Measurements from ENCODE around the gene VPS45.

Gene VPS45

DNA sequence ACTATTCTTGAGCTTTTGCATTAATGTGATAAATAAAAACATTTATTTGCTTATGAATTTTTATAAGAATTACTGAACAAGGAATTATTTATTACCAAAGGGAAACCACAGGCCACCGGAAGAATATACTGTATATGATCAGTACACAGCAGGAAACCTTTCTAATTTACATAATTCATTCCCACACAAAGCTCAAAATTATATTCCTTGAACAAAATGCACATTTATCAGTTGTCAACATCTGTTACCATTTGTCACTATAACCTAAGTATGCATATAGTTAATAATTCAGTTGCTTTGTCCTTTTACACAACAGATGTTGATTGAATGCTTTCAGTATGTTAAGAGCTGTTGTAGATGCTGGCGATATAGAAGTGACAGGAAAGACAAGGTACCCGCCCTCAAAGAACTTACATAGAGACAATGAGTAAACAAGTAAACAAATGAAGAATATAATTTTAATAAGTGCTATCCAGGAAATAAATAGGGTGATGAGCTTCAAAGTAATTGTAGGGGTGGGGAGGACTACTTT lies 27.2 kb downstream of the VPS45 start:
- TF ChIP-seq, protein P1, sequence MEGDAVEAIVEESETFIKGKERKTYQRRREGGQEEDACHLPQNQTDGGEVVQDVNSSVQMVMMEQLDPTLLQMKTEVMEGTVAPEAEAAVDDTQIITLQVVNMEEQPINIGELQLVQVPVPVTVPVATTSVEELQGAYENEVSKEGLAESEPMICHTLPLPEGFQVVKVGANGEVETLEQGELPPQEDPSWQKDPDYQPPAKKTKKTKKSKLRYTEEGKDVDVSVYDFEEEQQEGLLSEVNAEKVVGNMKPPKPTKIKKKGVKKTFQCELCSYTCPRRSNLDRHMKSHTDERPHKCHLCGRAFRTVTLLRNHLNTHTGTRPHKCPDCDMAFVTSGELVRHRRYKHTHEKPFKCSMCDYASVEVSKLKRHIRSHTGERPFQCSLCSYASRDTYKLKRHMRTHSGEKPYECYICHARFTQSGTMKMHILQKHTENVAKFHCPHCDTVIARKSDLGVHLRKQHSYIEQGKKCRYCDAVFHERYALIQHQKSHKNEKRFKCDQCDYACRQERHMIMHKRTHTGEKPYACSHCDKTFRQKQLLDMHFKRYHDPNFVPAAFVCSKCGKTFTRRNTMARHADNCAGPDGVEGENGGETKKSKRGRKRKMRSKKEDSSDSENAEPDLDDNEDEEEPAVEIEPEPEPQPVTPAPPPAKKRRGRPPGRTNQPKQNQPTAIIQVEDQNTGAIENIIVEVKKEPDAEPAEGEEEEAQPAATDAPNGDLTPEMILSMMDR (conservative IDR thresholded peaks at IDR 0.05; ENCODE audit: control insufficient read depth, insufficient read depth, low read depth, low read length), result no peak

DNA sequence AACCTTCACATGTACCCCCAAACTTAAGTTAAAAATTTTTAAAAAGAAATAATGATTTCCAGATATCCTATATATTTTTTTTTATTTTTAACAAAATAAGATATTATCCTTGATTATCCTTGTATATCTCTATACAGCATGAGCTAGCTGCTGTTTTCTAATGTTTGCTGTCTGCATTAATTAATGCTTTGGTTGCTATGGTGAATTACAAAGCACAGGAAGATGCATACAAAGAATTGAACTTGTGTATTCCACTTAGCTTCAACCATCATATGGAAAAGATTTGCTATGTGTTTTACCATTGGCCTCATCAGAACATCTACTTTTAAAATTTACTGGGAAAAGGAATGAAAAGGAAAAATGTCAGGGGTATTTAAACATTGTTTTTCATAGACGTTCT lies 35.4 kb downstream of the VPS45 start:
- TF ChIP-seq, protein P1 (conservative IDR thresholded peaks at IDR 0.05; ENCODE audit: control insufficient read depth, insufficient read depth, low read depth, low read length), result no peak
- H3K4me3 ChIP-seq (ENCODE audit: control insufficient read depth, low read depth, low read length), result no peak overlapping the region
- DNase-seq (ENCODE audit: low read depth), result no peak

More for the DNA sequence above, 27.2 kb downstream of the VPS45 start:
- DNase-seq (ENCODE audit: low read depth), result no peak
- H3K4me3 ChIP-seq (ENCODE audit: control insufficient read depth, low read depth, low read length), result no peak overlapping the region

DNA sequence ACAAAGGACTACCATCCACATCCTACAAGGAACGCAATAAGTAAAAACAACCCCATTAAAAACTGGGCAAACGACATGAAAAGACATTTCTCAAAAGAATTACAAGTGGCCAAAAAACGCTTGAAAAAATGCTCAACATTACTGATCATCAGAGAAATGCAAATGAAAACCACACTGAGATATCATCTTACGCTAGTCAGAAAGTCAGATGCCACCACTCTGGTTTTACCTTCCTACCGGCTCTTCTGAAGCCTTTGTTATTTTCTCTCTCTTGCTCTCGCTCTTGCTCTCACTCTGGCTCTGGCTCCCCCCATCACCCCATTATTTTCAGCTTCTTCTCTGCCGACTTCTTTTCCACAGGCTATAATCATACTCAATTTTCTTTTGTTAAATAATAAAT lies 38.8 kb downstream of the VPS45 start:
- TF ChIP-seq, protein P1 (conservative IDR thresholded peaks at IDR 0.05; ENCODE audit: control insufficient read depth, insufficient read depth, low read depth, low read length), result no peak
- H3K4me3 ChIP-seq (ENCODE audit: control insufficient read depth, low read depth, low read length), result no peak overlapping the region
- DNase-seq (ENCODE audit: low read depth), result no peak

DNA sequence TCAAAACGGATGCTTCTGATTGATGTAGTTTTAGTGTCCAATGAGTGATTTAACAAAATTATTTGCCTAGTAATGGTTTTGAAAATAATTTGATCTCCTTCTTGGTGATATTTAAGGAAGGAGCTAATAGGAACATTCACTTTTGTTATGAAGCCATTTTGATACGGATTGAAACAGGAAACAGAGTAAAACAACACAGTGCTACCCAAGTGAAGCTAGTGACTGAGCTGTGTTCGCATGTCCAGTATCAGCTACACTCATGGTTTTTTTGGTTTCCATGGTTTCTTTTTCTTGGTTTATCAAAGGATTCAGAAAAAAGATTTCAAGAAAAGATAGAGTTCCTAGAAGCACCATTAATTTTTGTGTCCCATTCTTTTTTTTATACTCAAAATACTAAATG lies 42.0 kb downstream of the VPS45 start:
- TF ChIP-seq, protein P1 (conservative IDR thresholded peaks at IDR 0.05; ENCODE audit: control insufficient read depth, insufficient read depth, low read depth, low read length), result no peak
- DNase-seq (ENCODE audit: low read depth), result no peak
- H3K4me3 ChIP-seq (ENCODE audit: control insufficient read depth, low read depth, low read length), result no peak overlapping the region

DNA sequence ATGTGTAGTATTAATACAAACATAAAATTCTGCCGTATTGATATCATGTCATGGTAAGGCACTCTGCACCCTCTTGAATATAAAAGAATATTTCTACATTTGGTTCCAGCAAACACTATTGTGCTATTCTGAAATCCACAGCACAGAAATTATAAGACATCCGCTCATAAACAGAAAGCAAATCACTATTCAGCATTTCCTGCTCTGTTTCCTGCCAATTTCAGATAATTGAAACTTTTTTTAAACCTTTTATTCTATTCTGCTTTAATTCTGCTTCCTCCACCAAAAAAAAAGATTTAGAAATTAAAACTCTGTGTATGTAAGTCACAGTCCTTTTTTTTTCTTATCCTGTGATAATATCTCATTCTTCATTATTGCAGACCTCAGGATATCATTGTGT lies 42.5 kb downstream of the VPS45 start:
- H3K4me3 ChIP-seq (ENCODE audit: control insufficient read depth, low read depth, low read length), result no peak overlapping the region
- no peak for DNase-seq (ENCODE audit: low read depth)
- TF ChIP-seq, protein P1 (conservative IDR thresholded peaks at IDR 0.05; ENCODE audit: control insufficient read depth, insufficient read depth, low read depth, low read length), result no peak

DNA sequence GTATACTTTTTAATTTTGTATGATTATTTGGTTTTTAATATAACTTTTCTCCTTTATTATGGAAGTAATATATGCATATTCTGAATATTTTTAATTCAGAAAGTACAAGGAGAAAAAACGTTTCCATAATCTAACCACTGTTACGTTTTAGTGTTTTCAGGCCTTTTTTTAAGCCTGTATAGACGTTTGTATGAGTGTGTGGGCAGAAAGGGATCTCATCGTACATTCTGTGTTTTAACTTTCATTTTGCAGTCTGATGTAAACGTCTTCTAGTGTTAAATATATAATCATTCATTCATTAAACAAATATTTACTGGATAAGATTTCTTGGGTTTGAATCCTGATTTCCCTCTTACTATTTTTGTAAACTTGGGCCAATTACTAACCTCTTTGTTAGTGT lies 44.1 kb downstream of the VPS45 start:
- TF ChIP-seq, protein P1 (conservative IDR thresholded peaks at IDR 0.05; ENCODE audit: control insufficient read depth, insufficient read depth, low read depth, low read length), result no peak
- no peak overlapping the region for H3K4me3 ChIP-seq (ENCODE audit: control insufficient read depth, low read depth, low read length)

DNA sequence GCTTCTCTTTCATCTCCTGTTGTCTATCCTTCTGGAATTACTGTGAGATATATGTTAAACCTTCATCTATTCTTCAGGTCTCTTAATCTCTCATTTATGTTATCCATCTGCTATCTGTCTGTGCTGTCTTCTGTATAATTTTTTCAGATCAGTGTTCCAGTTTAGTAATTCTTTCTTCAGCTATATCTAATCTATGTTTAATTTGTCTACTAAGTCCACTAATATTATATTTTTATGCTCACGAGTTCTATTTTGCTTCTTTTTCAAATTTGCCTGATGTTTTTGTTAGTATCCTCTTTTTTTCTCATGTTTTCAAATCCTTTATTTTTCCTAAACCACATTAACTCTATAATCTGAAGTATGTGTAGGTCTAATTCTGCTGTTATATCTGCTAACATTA lies 47.5 kb downstream of the VPS45 start:
- no peak for DNase-seq (ENCODE audit: low read depth)
- TF ChIP-seq, protein P1 (conservative IDR thresholded peaks at IDR 0.05; ENCODE audit: control insufficient read depth, insufficient read depth, low read depth, low read length), result no peak
- no peak overlapping the region for H3K4me3 ChIP-seq (ENCODE audit: control insufficient read depth, low read depth, low read length)

More for the DNA sequence above, 44.1 kb downstream of the VPS45 start:
- DNase-seq (ENCODE audit: low read depth), result no peak
